GM10266 (cell line): ENCODE results near the gene PRM1.

ENCODE experiments used
- DNase-seq: peaks from one replicate; pipeline ENCODE4 v3.0.0; 2012; ENCODE audit errors: extremely low spot score
- TF ChIP-seq, protein P1 (sequence below): IDR thresholded peaks from 2 replicates; pipeline ENCODE4 v1.5.1; 2012; ENCODE audit warnings: mild to moderate bottlenecking, low read depth; ENCODE audit not compliant: control insufficient read depth, insufficient read depth; ENCODE audit errors: missing control alignments

PRM1 gene

DNA sequence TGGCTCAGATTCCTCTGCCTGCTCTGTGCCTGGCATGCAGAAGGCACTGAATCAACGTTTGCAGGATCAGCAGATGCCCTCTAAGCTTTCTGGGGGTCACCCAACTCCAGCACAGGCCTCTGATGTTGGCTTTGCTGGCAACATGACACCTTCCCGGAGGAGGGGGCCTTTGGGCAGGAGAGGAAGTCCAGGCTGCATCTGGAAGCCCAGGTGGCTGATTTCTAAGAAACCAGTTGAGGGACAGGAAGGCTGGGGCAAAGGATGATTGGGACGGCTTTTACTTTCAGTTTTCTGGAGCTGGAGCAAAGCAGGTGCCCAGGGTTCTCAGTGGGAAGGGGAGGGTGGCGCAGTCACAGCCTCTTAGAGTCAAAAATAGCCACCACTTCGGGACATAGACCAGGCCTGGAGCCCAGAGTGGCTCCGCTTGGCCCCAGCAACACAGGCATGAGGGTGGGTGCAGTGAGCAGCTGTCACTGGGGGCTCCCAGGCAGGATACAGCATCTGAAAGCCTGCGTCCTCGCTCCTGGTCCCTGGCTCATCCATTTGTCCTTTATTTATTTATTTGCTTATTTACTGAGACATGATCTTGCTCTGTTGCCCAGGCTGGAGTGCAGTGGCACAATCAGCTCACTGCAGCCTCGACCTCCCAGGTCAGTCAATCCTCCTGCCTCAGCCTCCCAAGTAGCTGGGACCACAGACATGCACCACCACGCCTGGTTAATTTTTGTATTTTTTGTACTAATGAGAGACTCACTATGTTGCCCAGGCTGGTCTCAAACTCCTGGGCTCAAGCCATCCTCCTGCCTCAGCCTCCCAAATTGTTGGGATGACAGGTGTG lies 40.3 kb downstream of the PRM1 start:
- no peak for DNase-seq
- TF ChIP-seq, protein P1, sequence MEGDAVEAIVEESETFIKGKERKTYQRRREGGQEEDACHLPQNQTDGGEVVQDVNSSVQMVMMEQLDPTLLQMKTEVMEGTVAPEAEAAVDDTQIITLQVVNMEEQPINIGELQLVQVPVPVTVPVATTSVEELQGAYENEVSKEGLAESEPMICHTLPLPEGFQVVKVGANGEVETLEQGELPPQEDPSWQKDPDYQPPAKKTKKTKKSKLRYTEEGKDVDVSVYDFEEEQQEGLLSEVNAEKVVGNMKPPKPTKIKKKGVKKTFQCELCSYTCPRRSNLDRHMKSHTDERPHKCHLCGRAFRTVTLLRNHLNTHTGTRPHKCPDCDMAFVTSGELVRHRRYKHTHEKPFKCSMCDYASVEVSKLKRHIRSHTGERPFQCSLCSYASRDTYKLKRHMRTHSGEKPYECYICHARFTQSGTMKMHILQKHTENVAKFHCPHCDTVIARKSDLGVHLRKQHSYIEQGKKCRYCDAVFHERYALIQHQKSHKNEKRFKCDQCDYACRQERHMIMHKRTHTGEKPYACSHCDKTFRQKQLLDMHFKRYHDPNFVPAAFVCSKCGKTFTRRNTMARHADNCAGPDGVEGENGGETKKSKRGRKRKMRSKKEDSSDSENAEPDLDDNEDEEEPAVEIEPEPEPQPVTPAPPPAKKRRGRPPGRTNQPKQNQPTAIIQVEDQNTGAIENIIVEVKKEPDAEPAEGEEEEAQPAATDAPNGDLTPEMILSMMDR, result no peak

DNA sequence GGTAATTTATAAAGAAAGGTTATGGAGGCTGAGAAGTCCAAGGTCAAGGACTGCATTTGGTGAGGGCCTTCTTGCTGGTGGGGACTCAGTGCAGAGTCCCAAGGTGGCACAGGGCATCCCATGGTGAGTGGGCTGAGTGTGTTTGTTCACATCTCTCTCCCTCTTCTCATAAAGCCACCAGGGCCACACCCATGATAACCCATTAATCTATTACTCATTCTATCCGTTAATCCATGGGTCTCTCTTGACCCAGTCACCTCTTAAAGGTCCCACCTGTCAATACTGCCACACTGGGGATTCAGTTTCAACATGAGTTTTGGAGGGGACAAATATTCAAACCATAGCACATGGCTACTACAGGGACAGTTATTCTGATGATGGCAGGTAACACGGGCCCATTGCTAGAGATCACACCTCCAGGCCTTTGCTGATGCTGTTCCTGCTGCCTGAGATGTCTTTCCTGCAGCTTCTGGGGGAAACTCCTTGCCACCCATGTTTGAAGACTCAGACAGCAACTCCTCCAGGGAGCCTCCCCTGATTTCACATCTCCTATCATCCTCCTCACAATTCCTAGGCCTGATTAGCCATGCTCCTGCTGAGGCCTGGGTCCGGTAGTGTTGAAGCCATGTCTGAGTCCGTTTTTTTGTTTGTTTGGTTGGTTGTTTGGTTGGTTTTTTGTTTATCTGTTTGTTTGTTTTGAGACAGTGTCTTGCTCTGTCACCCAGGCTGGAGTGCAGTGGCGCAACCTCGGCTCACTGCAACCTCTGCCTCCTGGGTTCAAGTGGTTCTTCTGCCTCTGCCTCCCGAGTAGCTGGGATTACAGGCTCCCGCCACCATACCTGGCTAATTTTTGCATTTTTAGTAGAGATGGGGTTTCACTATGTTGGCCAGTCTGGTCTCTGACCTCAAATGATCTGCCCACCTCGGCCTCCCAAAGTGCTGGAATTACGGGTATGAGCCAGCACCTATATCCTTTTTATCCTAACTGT lies 41.2 kb downstream of the PRM1 start:
- no peak for DNase-seq
- TF ChIP-seq, protein P1, result no peak

DNA sequence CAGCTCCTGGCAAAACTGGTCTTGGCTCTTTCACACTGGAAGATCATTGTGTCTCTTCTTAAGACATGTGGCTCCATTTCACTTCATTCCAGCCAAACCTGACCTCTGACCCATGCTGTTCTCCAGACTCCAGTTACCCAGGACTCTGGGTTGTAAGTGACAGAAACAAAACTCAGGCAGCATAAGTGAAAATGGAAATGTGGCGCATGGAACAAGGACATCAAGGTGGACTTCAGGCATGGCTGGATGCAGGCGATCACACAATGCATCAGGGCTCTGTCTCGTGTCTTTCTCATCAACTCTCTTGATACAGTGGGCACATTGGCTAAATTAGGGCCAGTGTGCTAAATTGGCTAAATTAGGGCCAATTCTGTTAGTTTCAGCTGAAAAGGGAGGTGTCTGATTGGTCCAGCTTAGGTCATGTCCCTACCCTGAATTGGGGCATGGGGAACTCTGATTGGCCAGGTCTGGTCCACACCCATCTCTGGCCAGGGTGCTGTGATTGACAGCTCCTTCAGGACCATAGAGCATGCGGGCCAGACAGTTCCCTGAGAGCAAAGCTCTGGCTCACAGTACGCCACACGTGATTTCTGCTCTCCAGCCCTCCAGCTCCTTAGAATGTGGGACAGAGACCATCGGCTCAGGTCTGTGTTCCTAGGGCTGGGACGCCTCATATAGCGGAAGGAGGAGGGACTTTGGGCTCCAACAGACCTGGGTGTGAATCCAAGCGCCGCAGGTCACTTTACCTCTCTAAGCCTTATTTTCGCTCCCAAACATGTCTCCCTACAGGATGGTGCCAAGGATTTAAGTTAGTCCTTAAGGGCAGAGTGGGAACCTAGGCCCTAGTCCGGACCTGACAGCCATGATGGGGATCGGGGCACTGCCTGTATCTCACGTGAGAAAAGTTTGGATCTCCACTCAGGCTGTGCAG lies 42.6 kb downstream of the PRM1 start:
- TF ChIP-seq, protein P1, result no peak
- no peak for DNase-seq

DNA sequence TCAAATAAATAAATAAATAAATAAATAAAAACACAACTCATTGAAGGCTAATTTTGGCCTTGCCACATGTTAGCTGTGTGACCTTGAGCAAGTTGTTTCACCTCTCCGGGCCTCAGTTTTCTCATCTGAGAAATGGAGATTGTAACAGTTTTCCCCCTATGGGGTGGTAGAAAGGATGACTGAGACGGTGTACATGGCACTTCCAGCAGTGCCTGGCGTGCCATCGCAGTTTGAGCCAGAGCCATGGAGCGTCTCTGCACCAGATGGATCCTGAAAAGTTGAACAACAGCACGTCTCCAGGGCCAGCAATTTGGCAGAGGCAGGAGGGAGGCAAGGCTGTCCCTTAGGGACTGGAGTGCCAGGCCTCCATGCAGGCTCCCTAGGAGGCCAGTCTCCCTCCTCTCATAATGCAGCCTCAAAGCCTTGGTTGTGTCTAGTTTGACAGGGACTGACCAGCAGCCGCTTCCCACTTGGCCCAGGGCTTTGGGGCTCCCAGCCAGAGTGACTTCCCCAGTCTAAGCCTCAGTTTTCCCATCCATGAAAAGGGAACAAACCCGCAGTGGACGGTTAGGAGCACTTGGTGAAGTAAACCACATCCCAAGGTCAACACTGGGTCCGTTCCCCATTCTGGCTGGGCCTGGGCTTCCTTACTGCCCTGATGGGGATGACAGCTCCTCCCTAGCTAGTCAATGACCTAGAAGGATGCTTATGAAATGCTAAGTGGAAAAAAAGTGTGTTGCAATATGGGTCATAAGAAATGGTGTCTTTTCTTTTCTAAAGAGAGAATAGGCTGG lies 44.5 kb downstream of the PRM1 start:
- DNase-seq, result no peak
- TF ChIP-seq, protein P1, result no peak

DNA sequence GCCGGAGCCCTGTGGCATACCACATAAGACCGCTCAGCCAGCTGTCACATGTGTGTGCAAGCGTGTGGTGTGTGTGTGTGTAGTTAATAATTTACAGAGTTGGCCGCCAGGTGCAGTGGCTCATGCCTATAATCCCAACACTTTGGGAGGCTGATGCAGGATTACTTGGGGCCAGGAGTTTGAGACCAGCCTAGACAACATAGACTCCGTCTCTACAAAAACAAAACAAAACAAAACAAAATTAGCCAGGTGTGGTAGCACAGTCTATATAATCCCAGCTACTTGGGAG lies 45.5 kb downstream of the PRM1 start:
- TF ChIP-seq, protein P1, result no peak

More for the DNA sequence above, 45.5 kb downstream of the PRM1 start:
- DNase-seq, result no peak
